ENCODE results near the gene APOO.

GRCh38 chrX:23817979-23818336 is 89.8 kb downstream of the APOO start:
- no peak for TF ChIP-seq CTCF (IDR thresholded peaks at IDR 0.05)
- no peak for TF ChIP-seq POLR2A (IDR thresholded peaks at IDR 0.05)
